Brain microvascular endothelial cell (primary cell): ENCODE measurements around the gene CSMD2.

Experiments used
- DNase-seq: peaks from one replicate; pipeline ENCODE4 v3.0.0-alpha.2; 2020
- H3K27ac ChIP-seq: fragments of 250-450 bp; sonication (Bioruptor Pico); 2 replicates; pipeline ENCODE4 v1.5.1; 2020; ENCODE audit warnings: mild to moderate bottlenecking, moderate library complexity
- H3K27me3 ChIP-seq: fragments of 250-450 bp; sonication (Bioruptor Pico); replicated peaks from 2 replicates; pipeline ENCODE4 v1.5.1; 2020; ENCODE audit warnings: mild to moderate bottlenecking
- H3K36me3 ChIP-seq: fragments of 250-450 bp; sonication (Bioruptor Pico); replicated peaks from 2 replicates; pipeline ENCODE4 v1.5.1; 2020; ENCODE audit warnings: mild to moderate bottlenecking
- H3K4me3 ChIP-seq: 2 replicates; pipeline ENCODE4 v1.5.1; 2011; ENCODE audit warnings: low read depth, mild to moderate bottlenecking, control low read depth, low read length, moderate library complexity
- CTCF ChIP-seq: IDR thresholded peaks from 2 replicates; pipeline ENCODE4 v1.5.1; 2011; ENCODE audit warnings: low read depth, mild to moderate bottlenecking, moderate library complexity, low read length, control low read depth, inconsistent platforms; ENCODE audit errors: missing control alignments
- in situ Hi-C: cut with HindIII; loops from 2 replicates; pipeline ENCODE4 v1.10.0; 2017; ENCODE audit warnings: low sequenced_read_pairs, low pct_ligation_motif_present

CSMD2 gene

GRCh38 chr1:34065498-34065897, 99.5 kb downstream of the CSMD2 start:
- Histone ChIP-seq H3K36me3 (no peaks in the 10 kb centered on the region), H3K27ac (no peak overlapping the region), H3K4me3 (no peak overlapping the region), H3K27me3 (no peaks in the 10 kb centered on the region)
- no peak for TF ChIP-seq CTCF
- DNase-seq, result no peak
- in situ Hi-C loops, result no loop called here

- H3K4me3 ChIP-seq, result no peak overlapping the region
- no peak for TF ChIP-seq CTCF
- in situ Hi-C loops, result no loop called here
- no peak overlapping the region for H3K27ac ChIP-seq
- no peak for DNase-seq
- H3K27me3 ChIP-seq, result no peaks in the 10 kb centered on the region
- H3K36me3 ChIP-seq, result no peaks in the 10 kb centered on the region
These were observed 104.1 kb downstream of the CSMD2 start for GRCh38 chr1:34060901-34061415.

- DNase-seq, result no peak
- Histone ChIP-seq H3K4me3 (no peak overlapping the region), H3K36me3 (no peaks in the 10 kb centered on the region), H3K27ac (no peak overlapping the region), H3K27me3 (no peaks in the 10 kb centered on the region)
- in situ Hi-C loops, result no loop called here
- no peak for TF ChIP-seq CTCF
These were observed 104.8 kb downstream of the CSMD2 start for GRCh38 chr1:34060187-34060730.

- TF ChIP-seq CTCF, result no peak
- H3K27ac ChIP-seq, result no peak overlapping the region
- no peaks in the 10 kb centered on the region for H3K36me3 ChIP-seq
- no peaks in the 10 kb centered on the region for H3K27me3 ChIP-seq
- DNase-seq, result no peak
- H3K4me3 ChIP-seq, result no peak overlapping the region
- in situ Hi-C loops, result no loop called here
These were observed 107.5 kb downstream of the CSMD2 start for GRCh38 chr1:34057347-34058130.

GRCh38 chr1:34055818-34056217, 109.2 kb downstream of the CSMD2 start:
- in situ Hi-C loops, result no loop called here
- Histone ChIP-seq H3K4me3 (no peak overlapping the region), H3K36me3 (no peaks in the 10 kb centered on the region), H3K27me3 (no peaks in the 10 kb centered on the region), H3K27ac (no peak overlapping the region)
- TF ChIP-seq CTCF, result no peak
- DNase-seq, result no peak
